AG04450 (cell line): ENCODE measurements around the gene PRKD3. TPM values are rescaled to one million over a fixed set of nuclear protein-coding genes. Genes with fewer than 3 reads are reported as not detected.

Experiments
- CTCF ChIA-PET: fragments of 300-600, 350-600 bp; formaldehyde crosslinking; extraction: SDS; loops from one replicate; lab custom pipeline; 2022; ENCODE audit warnings: antibody characterized with exemption, inconsistent platforms; lab: Charles Lee
- POLR2A ChIA-PET: fragments of 350-600 bp; formaldehyde crosslinking; extraction: SDS; loops from one replicate; lab custom pipeline; 2021; ENCODE audit warnings: antibody characterized with exemption, inconsistent platforms; lab: Yijun Ruan, JAX
- DNase-seq: peaks from one replicate; pipeline ENCODE4 v3.0.0-alpha.2; 2011; ENCODE audit warnings: low read depth, low spot score
- H3K27ac ChIP-seq: one replicate; pipeline ENCODE4 v1.5.1; 2012; ENCODE audit warnings: low read depth, low read length, control low read depth
- H3K27me3 ChIP-seq: one replicate; pipeline ENCODE4 v1.6.0; 2012; ENCODE audit warnings: low read length; ENCODE audit not compliant: control insufficient read depth, insufficient read depth
- H3K4me3 ChIP-seq: 2 replicates; pipeline ENCODE4 v1.5.1; 2011; ENCODE audit warnings: mild to moderate bottlenecking, low read depth, low read length, control low read depth
- H3K9me3 ChIP-seq: 2 replicates; pipeline ENCODE4 v1.5.1; 2012; ENCODE audit warnings: low read length; ENCODE audit not compliant: control insufficient read depth, insufficient read depth
- polyA plus RNA-seq: library from polyadenylated mRNA; depleted of rRNA; stranded (reverse); fragments of >200 nt; gene quantifications from 2 replicates; pipeline ENCODE4 v1.2.3, GENCODE V29; 2011
- TF ChIP-seq, protein P1 (sequence below): IDR thresholded peaks from 2 replicates; pipeline ENCODE4 v1.5.1; 2011; ENCODE audit warnings: low read depth, low read length, control low read depth, inconsistent platforms

Gene PRKD3
- polyA plus RNA-seq, 1 experiment: 49.5 TPM

DNA sequence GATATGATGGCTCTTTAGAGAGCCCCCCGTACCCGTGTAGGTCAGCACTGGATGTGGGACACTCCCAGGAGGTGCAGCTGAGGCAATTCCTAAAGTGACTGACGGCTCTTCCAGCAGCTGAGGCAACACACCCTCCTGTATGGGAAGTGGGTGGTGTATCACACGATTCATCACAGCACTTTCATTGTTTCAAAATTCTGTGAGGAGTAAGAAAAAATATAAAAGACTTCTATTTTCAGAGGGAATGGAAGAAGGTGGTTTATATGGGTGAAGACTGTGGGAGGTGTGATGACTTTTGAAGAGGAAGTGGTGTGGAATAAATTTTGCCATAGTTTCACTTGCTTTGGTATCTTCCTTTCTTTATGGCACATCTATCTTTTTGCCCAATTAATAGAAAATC, 42.1 kb upstream of the PRKD3 start:
- POLR2A ChIA-PET: no interaction called here
- Histone ChIP-seq H3K27ac (no peak overlapping the region), H3K27me3 (peaks cover 4% of the 10 kb centered on the region), H3K9me3 (no peaks in the 10 kb centered on the region), H3K4me3 (no peak overlapping the region)
- TF ChIP-seq, protein P1, sequence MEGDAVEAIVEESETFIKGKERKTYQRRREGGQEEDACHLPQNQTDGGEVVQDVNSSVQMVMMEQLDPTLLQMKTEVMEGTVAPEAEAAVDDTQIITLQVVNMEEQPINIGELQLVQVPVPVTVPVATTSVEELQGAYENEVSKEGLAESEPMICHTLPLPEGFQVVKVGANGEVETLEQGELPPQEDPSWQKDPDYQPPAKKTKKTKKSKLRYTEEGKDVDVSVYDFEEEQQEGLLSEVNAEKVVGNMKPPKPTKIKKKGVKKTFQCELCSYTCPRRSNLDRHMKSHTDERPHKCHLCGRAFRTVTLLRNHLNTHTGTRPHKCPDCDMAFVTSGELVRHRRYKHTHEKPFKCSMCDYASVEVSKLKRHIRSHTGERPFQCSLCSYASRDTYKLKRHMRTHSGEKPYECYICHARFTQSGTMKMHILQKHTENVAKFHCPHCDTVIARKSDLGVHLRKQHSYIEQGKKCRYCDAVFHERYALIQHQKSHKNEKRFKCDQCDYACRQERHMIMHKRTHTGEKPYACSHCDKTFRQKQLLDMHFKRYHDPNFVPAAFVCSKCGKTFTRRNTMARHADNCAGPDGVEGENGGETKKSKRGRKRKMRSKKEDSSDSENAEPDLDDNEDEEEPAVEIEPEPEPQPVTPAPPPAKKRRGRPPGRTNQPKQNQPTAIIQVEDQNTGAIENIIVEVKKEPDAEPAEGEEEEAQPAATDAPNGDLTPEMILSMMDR: no peak
- no peak for DNase-seq
- CTCF ChIA-PET: no interaction called here

DNA sequence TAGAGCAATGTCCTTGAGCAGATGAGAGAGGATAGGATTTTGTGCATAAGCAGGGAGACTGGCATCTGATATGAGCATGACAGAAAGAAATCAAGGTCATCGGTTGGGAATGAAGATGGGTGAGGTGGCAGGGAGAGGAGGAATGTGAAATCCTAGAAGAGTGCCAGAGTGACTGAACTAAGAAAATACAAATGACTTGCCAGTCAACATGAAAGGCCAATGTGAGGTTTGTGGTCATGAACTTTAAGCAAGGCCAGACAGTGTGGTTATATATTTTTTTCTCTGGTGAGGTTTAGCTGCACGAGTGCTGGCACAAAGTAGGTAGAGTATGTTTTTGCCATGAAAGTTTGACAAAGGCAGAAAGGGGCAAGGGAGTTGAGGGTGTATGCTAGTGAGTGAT, 41.0 kb upstream of the PRKD3 start:
- ChIA-PET CTCF (no interaction called here), POLR2A (no interaction called here)
- DNase-seq: no peak
- H3K4me3 ChIP-seq: no peak overlapping the region
- H3K27ac ChIP-seq: no peak overlapping the region
- H3K27me3 ChIP-seq: peaks cover 4% of the 10 kb centered on the region
- TF ChIP-seq, protein P1: no peak
- no peaks in the 10 kb centered on the region for H3K9me3 ChIP-seq

DNA sequence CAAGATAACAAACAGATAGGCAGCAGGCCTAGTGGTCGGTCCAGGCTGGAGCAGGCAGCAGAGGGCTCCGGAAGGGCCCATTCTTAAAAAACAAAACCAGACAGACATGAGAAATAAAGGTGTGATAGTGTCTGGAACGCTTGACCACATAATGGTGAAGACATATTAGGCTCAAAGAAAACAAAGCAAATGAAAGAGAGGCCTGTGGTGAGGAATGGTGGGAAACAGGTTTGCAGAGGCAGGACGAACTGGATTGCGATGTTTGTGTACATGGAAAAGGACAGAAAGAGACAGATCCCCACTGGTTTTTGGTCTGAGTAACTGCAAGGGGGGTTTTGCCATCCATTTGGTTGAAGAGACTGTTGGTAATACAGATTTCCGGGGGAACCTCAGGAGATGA, 39.7 kb upstream of the PRKD3 start:
- Histone ChIP-seq H3K27me3 (peaks cover 4% of the 10 kb centered on the region), H3K4me3 (no peak overlapping the region), H3K9me3 (no peaks in the 10 kb centered on the region), H3K27ac (no peak overlapping the region)
- POLR2A ChIA-PET: no interaction called here
- CTCF ChIA-PET: no interaction called here
- no peak for DNase-seq
- TF ChIP-seq, protein P1: no peak

DNA sequence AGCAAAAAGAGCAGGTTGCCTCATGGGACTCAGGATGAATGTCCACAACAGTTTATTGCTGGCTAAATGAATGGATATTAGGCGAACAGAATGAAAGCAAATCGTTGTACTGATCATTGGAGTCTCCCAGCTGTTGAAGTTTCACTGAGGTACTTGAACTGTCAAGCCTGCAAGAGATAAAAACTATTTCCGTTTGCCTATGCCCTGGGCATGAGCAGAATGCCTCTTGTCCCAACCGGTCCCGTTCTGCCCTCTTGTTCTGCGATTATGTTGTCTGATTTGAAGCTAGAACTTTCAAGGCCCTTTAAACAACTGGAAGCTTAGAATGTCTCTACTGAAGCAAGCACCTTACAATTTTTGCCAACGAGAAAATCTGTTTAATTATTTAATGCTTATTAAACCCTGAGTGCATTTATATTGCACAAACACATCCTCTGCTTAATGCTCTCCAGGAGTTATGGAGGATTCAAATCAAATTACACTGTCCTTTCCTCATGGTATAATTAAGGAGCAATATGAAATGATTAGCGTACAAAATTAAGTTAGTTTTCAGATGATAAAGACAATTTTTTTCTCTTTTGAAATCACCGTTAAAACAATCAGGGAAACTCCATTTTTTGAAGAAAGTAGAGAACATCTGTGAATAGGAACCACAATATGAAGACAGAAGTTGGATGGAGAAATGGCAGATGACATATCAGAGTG, 37.5 kb upstream of the PRKD3 start:
- POLR2A ChIA-PET: no interaction called here

DNA sequence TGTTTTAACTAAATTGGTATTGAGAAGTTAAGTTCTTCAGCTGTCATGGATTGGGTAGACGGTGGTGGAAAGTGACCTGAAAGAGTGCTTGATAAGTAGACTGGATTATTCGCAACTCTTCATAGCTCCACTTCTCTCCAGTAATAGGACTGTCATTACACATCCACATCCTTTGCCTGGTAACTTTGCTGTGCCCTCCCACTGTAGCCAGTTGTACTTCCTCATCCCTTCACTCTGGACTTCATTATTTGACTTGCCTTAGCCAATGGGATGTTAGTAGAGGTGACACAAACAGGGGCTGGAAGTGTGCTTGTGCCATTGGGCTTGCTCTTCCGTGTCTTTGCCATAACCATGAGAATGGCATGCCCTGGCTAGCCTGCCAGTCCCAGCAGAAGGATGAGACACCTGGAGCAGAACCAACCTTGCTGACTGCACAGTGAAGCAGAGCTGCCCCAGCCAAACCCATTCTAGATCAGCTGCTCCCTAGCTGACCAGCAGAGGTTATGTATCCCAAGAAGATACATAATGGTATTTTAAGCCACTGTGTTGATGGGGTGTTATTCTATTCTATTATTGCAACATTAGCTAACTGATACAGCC, 36.7 kb upstream of the PRKD3 start:
- Histone ChIP-seq H3K27ac (no peak overlapping the region), H3K9me3 (no peaks in the 10 kb centered on the region), H3K4me3 (no peak overlapping the region), H3K27me3 (peaks cover 14% of the 10 kb centered on the region)
- no peak for DNase-seq
- POLR2A ChIA-PET: no interaction called here
- TF ChIP-seq, protein P1: no peak
- CTCF ChIA-PET: no interaction called here

More for the DNA sequence above, 37.5 kb upstream of the PRKD3 start:
- CTCF ChIA-PET: no interaction called here
- TF ChIP-seq, protein P1: no peak
- Histone ChIP-seq H3K9me3 (no peaks in the 10 kb centered on the region), H3K27me3 (peaks cover 14% of the 10 kb centered on the region), H3K27ac (no peak overlapping the region), H3K4me3 (no peak overlapping the region)
- DNase-seq: no peak
